Left ventricle myocardium inferior (tissue), 1 donor: ENCODE results near the gene B3GAT1. TPM values are rescaled to one million over a fixed set of nuclear protein-coding genes. Genes with fewer than 3 reads are reported as not detected.

Experiments used
- DNase-seq: peaks from one replicate; pipeline ENCODE4 v3.0.0-alpha.2; 2020
- H3K27ac ChIP-seq: fragments of 200-600 bp; replicated peaks from 2 replicates; pipeline ENCODE4 v1.8.0; 2021
- H3K27me3 ChIP-seq: fragments of 200-600 bp; 2 replicates; pipeline ENCODE4 v1.8.0; 2021; ENCODE audit warnings: low read depth
- H3K36me3 ChIP-seq: fragments of 200-600 bp; 2 replicates; pipeline ENCODE4 v1.8.0; 2021
- H3K4me1 ChIP-seq: fragments of 200-600 bp; 2 replicates; pipeline ENCODE4 v1.8.0; 2021
- H3K4me3 ChIP-seq: fragments of 200-600 bp; 2 replicates; pipeline ENCODE4 v1.8.0; 2021; ENCODE audit warnings: mild to moderate bottlenecking, moderate library complexity
- H3K9me3 ChIP-seq: fragments of 200-600 bp; replicated peaks from 2 replicates; pipeline ENCODE4 v1.8.0; 2021
- CTCF ChIP-seq: fragments of 200-600 bp; IDR thresholded peaks from 2 replicates; pipeline ENCODE4 v1.8.0; 2021; ENCODE audit warnings: antibody characterized with exemption, mild to moderate bottlenecking, borderline replicate concordance
- intact Hi-C: fragments of 100-400 bp; cut with micrococcal nuclease; formaldehyde crosslinking; loops from one replicate; pipeline ENCODE4 v1.11.0; 2022
- total RNA-seq: library from RNA; stranded (reverse); fragmentation: NEBNext Ultra II Directional; extraction: Animal tissue kit (Norgen Biotek cat#: 25700); gene quantifications from one replicate; pipeline ENCODE4 v1.2.1, GENCODE V29; 2021
- donor health status: DM: no; HTN: yes; CAD: no; lungs with severe emphysema.

B3GAT1 gene
- total RNA-seq, 1 donor from 2014 or later = 0.08 TPM

GRCh38 chr11:134417871-134418840 is 6.1 kb upstream of the B3GAT1 start:
- H3K27ac ChIP-seq = no peak overlapping the region
- TF ChIP-seq CTCF = no peak
- intact Hi-C loops = no loop called here
- H3K4me1 ChIP-seq = peaks cover 5% of the 10 kb centered on the region
- DNase-seq = no peak
- no peaks in the 10 kb centered on the region for H3K9me3 ChIP-seq
- no peaks in the 10 kb centered on the region for H3K36me3 ChIP-seq
- H3K4me3 ChIP-seq = no peak overlapping the region
- peaks cover 96% of the 10 kb centered on the region for H3K27me3 ChIP-seq

GRCh38 chr11:134416726-134417125 is 4.7 kb upstream of the B3GAT1 start:
- H3K4me3 ChIP-seq = no peak overlapping the region
- TF ChIP-seq CTCF = no peak
- no peak for DNase-seq
- peaks cover 93% of the 10 kb centered on the region for H3K27me3 ChIP-seq
- H3K27ac ChIP-seq = no peak overlapping the region
- intact Hi-C loops = no loop called here
- H3K4me1 ChIP-seq = peaks cover 14% of the 10 kb centered on the region
- H3K9me3 ChIP-seq = no peaks in the 10 kb centered on the region
- no peaks in the 10 kb centered on the region for H3K36me3 ChIP-seq

- no peak for TF ChIP-seq CTCF
- Histone ChIP-seq H3K4me1 (peaks cover 24% of the 10 kb centered on the region), H3K36me3 (no peaks in the 10 kb centered on the region), H3K27me3 (peaks cover 95% of the 10 kb centered on the region), H3K4me3 (no peak overlapping the region), H3K9me3 (no peaks in the 10 kb centered on the region), H3K27ac (no peak overlapping the region)
- intact Hi-C loops = no loop called here
- no peak for DNase-seq
Observed at GRCh38 chr11:134414766-134415765, 3.0 kb upstream of the B3GAT1 start.

GRCh38 chr11:134413826-134414731 is 2.0 kb upstream of the B3GAT1 start:
- Histone ChIP-seq H3K27me3 (peaks cover 95% of the 10 kb centered on the region), H3K9me3 (no peaks in the 10 kb centered on the region), H3K36me3 (no peaks in the 10 kb centered on the region), H3K4me3 (no peak overlapping the region), H3K4me1 (peaks cover 24% of the 10 kb centered on the region), H3K27ac (no peak overlapping the region)
- TF ChIP-seq CTCF = no peak
- intact Hi-C loops = no loop called here
- no peak for DNase-seq
